ENCODE measurements around the gene SERPINH1. TPM values are rescaled to one million over a fixed set of nuclear protein-coding genes. Genes with fewer than 3 reads are reported as not detected.

Gene SERPINH1
- polyA plus RNA-seq, 1 donor, result 340 TPM

GRCh38 chr11:75532200-75533048 is 29.6 kb upstream of the SERPINH1 start:
- DNase-seq, result no peak

GRCh38 chr11:75533896-75534258 is 28.2 kb upstream of the SERPINH1 start:
- no peak for DNase-seq

- DNase-seq, result no peak
Observed at GRCh38 chr11:75534259-75535069, 27.6 kb upstream of the SERPINH1 start.

GRCh38 chr11:75535071-75535470 is 27.0 kb upstream of the SERPINH1 start:
- no peak for DNase-seq

- no peak for DNase-seq
Observed at GRCh38 chr11:75536786-75537641, 25.0 kb upstream of the SERPINH1 start.

- no peak for DNase-seq
Observed at GRCh38 chr11:75537740-75538139, 24.3 kb upstream of the SERPINH1 start.

GRCh38 chr11:75538150-75538942 is 23.7 kb upstream of the SERPINH1 start:
- DNase-seq, result no peak

GRCh38 chr11:75539459-75540334 is 22.4 kb upstream of the SERPINH1 start:
- no peak for DNase-seq

GRCh38 chr11:75541193-75542087 is 20.6 kb upstream of the SERPINH1 start:
- DNase-seq, result no peak

GRCh38 chr11:75542088-75542438 is 20.0 kb upstream of the SERPINH1 start:
- no peak for DNase-seq

- DNase-seq, result no peak
Observed at GRCh38 chr11:75543806-75544205, 18.2 kb upstream of the SERPINH1 start.

- DNase-seq, result no peak
Observed at GRCh38 chr11:75547177-75547576, 14.9 kb upstream of the SERPINH1 start.

- DNase-seq, result peak; percentile 80
Observed at GRCh38 chr11:75547617-75548058, 14.4 kb upstream of the SERPINH1 start.

- DNase-seq, result no peak
Observed at GRCh38 chr11:75548595-75549272, 13.3 kb upstream of the SERPINH1 start.

- no peak for DNase-seq
Observed at GRCh38 chr11:75549370-75549958, 12.6 kb upstream of the SERPINH1 start.

- DNase-seq, result no peak
Observed at GRCh38 chr11:75553182-75553581, 8.9 kb upstream of the SERPINH1 start.

- DNase-seq, result no peak
Observed at GRCh38 chr11:75553889-75554257, 8.2 kb upstream of the SERPINH1 start.

GRCh38 chr11:75554258-75555022 is 7.6 kb upstream of the SERPINH1 start:
- peak; percentile 99 for DNase-seq
